Kidney (tissue), 14 donors: ENCODE measurements around the gene TRAF3. TPM values are rescaled to one million over a fixed set of nuclear protein-coding genes. Genes with fewer than 3 reads are reported as not detected.

ENCODE experiments used
- DNase-seq, 5 donors: peaks; one replicate each; pipeline ENCODE4 v3.0.0-alpha.2; 2013 to 2020
- FAIRE-seq: peaks from 2 replicates; lab custom pipeline; 2012; peaks lifted over from hg19 to GRCh38; lab: Jason Lieb, UNC
- H3K27ac ChIP-seq, 2 donors: one replicate each; pipeline ENCODE4 v1.7.0; 2013; ENCODE audit warnings: low read depth in 2 of 2, low read length in 2 of 2, inconsistent platforms in 1 of 2
- H3K27me3 ChIP-seq: one replicate; pipeline ENCODE4 v1.7.1; 2013; ENCODE audit warnings: low read length, inconsistent platforms; ENCODE audit not compliant: control insufficient read depth, insufficient read depth
- H3K36me3 ChIP-seq, 3 donors: one replicate each; pipeline versions ENCODE4 v1.7.0 to v1.7.1; 2013; ENCODE audit warnings: low read length in 3 of 3, control low read depth in 1 of 3, inconsistent platforms in 1 of 3; ENCODE audit not compliant: insufficient read depth in 3 of 3, control insufficient read depth in 2 of 3
- H3K4me1 ChIP-seq, 3 donors: one replicate each; pipeline versions ENCODE4 v1.7.0 to v1.7.1; 2013; ENCODE audit warnings: low read length in 3 of 3, inconsistent platforms in 1 of 3, low read depth in 1 of 3; ENCODE audit not compliant: control insufficient read depth in 2 of 3, insufficient read depth in 2 of 3
- H3K4me3 ChIP-seq, 3 donors: one replicate each; pipeline versions ENCODE4 v1.7.0 to v1.8.1; 2013; ENCODE audit warnings: low read length in 3 of 3, control low read depth in 1 of 3, inconsistent platforms in 1 of 3
- H3K9ac ChIP-seq, 3 donors: one replicate each; pipeline versions ENCODE4 v1.7.0 to v1.7.1; 2013; ENCODE audit warnings: low read length in 3 of 3, control low read depth in 1 of 3, inconsistent platforms in 1 of 3
- H3K9me3 ChIP-seq, 3 donors: one replicate each; pipeline versions ENCODE4 v1.7.0 to v1.7.1; 2013; ENCODE audit warnings: low read length in 3 of 3, control low read depth in 1 of 3, inconsistent platforms in 1 of 3; ENCODE audit not compliant: control insufficient read depth in 2 of 3, insufficient read depth in 1 of 3
- CTCF ChIP-seq: IDR thresholded peaks from 3 replicates; pipeline ENCODE4 v1.5.1; 2012; ENCODE audit warnings: mild to moderate bottlenecking, moderate library complexity, borderline replicate concordance; ENCODE audit not compliant: insufficient read depth; ENCODE audit errors: extremely low read depth
- intact Hi-C: fragments of 100-400 bp; cut with DNase I; formaldehyde crosslinking; loops from one replicate; pipeline ENCODE4 v1.11.1; 2022
- polyA plus RNA-seq: library from polyadenylated mRNA; stranded (reverse); fragments of 350-450 nt; fragmentation: Illumina TruSeq; extraction: RNeasy Lipid Tissue Mini Kit (QIAGEN cat#74804); gene quantifications from one replicate; pipeline ENCODE4 v1.2.3, GENCODE V29; 2014; ENCODE audit warnings: low read depth, low replicate concordance; ENCODE audit not compliant: insufficient read depth
- total RNA-seq: library from RNA; stranded (reverse); fragmentation: NEBNext Ultra II Directional; extraction: Animal tissue kit (Norgen Biotek cat#: 25700); gene quantifications from one replicate; pipeline ENCODE4 v1.2.1, GENCODE V29; 2021
- donor health status: control.
- donor health status: control.
- donor health status: control.
- donor health status: control.
- donor health status: control.
- donor health status: DM: yes; HTN: yes; CAD: no.
- donor health status: Normal renal cell carcinoma (clear cell type).

Gene TRAF3
- total and polyA plus RNA-seq, 2 donors from 2014 or later = 5.2 to 35.4 TPM

DNA sequence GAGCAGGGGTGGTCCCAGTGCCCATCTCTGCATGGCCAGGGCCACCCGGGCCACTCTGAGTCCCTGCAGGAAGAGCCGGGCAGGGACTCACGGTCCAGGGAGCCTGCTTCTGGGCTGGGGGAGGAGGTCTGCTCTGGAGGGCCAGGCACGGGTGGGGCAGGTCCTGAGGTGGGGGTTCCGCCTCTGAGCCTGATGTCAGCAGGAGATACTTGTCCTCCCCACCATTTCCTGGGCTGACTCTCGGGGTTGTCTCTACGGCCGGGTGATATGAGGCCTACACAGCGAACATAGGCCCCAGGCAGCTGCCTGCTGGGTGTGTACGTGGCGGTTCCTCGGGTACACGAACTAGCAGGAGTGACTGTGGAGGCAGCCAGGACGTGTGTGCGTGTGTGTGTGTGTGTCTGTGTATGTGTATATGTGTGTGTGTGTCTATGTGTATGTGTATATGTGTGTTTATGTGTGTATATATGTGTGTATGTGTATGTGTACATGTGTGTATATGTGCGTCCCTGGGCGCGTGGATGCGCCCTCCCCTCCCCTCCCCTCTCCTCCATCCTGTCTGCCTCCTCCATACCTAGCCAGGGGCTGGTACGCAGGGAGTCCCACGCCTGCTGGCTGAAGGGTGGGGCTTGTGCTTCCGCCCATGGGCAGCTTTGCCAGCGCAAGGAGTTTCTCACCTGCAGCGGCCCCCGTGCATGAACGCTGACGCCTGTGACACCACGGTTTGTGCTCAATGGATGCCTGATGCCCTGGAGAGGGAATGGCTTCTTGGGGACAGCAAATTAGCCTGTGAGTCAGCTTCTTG lies 30.4 kb upstream of the TRAF3 start:
- DNase-seq = peak in 1 of 5 donors; percentile 61
- Histone ChIP-seq H3K36me3 (no peaks in the 10 kb centered on the region), H3K27me3 (no peaks in the 10 kb centered on the region), H3K9me3 (no peaks in the 10 kb centered on the region), H3K4me1 (no peaks in the 10 kb centered on the region), H3K4me3 (no peak overlapping the region), H3K27ac (no peak overlapping the region), H3K9ac (no peak overlapping the region)
- no peak for FAIRE-seq
- TF ChIP-seq CTCF = no peak
- intact Hi-C loops = no loop called here

DNA sequence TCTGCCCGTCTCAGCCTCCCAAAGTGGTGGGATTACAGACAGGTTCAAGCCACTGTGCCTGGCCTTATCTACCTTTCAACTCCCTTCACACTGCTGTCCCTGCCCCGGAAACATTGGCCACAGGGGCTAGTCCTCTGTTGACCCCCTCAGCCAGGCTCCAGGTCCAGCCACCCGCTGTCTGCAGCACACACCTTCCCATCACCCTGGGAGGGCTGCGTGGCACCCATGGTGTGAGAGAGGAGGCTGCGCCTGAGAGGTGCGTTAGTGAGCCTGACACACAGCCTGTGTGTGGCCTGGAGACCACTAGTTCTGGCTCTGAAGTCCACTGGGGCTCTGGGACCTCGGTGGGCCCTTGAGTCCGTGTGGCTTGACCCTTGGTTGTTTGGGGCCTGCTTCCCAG lies 28.4 kb upstream of the TRAF3 start:
- Histone ChIP-seq H3K9ac (no peak overlapping the region), H3K9me3 (no peaks in the 10 kb centered on the region), H3K27me3 (no peaks in the 10 kb centered on the region), H3K36me3 (no peaks in the 10 kb centered on the region), H3K4me1 (no peaks in the 10 kb centered on the region), H3K27ac (no peak overlapping the region), H3K4me3 (no peak overlapping the region)
- no peak for FAIRE-seq
- no peak for TF ChIP-seq CTCF
- DNase-seq = peak in 1 of 5 donors; percentile 51
- intact Hi-C loops = no loop called here

- Histone ChIP-seq H3K4me1 (no peaks in the 10 kb centered on the region), H3K4me3 (no peak overlapping the region), H3K27me3 (no peaks in the 10 kb centered on the region), H3K36me3 (no peaks in the 10 kb centered on the region), H3K9ac (no peak overlapping the region), H3K27ac (no peak overlapping the region), H3K9me3 (no peaks in the 10 kb centered on the region)
- intact Hi-C loops = no loop called here
- TF ChIP-seq CTCF = no peak
- DNase-seq (peak in 4 of 5 donors; percentile 62 to 72 (median 66)), FAIRE-seq (no peak)
These were observed 27.6 kb upstream of the TRAF3 start for GRCh38 chr14:102749393-102750305.
